ENCODE measurements around the gene MAP2K3.

- TF ChIP-seq, protein P1, sequence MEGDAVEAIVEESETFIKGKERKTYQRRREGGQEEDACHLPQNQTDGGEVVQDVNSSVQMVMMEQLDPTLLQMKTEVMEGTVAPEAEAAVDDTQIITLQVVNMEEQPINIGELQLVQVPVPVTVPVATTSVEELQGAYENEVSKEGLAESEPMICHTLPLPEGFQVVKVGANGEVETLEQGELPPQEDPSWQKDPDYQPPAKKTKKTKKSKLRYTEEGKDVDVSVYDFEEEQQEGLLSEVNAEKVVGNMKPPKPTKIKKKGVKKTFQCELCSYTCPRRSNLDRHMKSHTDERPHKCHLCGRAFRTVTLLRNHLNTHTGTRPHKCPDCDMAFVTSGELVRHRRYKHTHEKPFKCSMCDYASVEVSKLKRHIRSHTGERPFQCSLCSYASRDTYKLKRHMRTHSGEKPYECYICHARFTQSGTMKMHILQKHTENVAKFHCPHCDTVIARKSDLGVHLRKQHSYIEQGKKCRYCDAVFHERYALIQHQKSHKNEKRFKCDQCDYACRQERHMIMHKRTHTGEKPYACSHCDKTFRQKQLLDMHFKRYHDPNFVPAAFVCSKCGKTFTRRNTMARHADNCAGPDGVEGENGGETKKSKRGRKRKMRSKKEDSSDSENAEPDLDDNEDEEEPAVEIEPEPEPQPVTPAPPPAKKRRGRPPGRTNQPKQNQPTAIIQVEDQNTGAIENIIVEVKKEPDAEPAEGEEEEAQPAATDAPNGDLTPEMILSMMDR (IDR thresholded peaks at IDR 0.05): no peak
- TF ChIP-seq POLR2AphosphoS5 (IDR thresholded peaks at IDR 0.05) (no peak), POLR2A (IDR thresholded peaks at IDR 0.05) (no peak), EP300 (IDR thresholded peaks at IDR 0.05; ENCODE audit: low read depth) (no peak)
Observed at GRCh38 chr17:21245639-21246084, 38.8 kb upstream of the MAP2K3 start.

Measured in transverse colon (tissue), 4 donors.